OCI-LY1 (cell line): ENCODE measurements around the gene BRIP1.

Source experiments
- H2AFZ ChIP-seq: fragments of 200-600 bp; sonication (generic), shearing (Covaris generic); 2 replicates; pipeline ENCODE4 v1.6.0; 2014; ENCODE audit warnings: antibody characterized with exemption, mild to moderate bottlenecking, low read length
- H3F3A ChIP-seq: fragments of 200-600 bp; sonication (generic), shearing (Covaris generic); 2 replicates; pipeline ENCODE4 v1.6.0; 2014; ENCODE audit warnings: mild to moderate bottlenecking, antibody characterized with exemption, low read length, moderate library complexity; ENCODE audit not compliant: insufficient read depth
- H3K27ac ChIP-seq: fragments of 200-600 bp; sonication (generic); 2 replicates; pipeline ENCODE4 v1.5.1; 2014; ENCODE audit warnings: low read length, mixed run types, mild to moderate bottlenecking, low read depth; ENCODE audit not compliant: poor library complexity, severe bottlenecking
- H3K27me3 ChIP-seq: fragments of 200-600 bp; sonication (generic); 2 replicates; pipeline ENCODE4 v1.6.0; 2014; ENCODE audit warnings: antibody characterized with exemption, mild to moderate bottlenecking, low read length, moderate library complexity; ENCODE audit not compliant: insufficient read depth
- H3K36me3 ChIP-seq: fragments of 200-600 bp; sonication (generic); 2 replicates; pipeline ENCODE4 v1.6.1; 2014; ENCODE audit warnings: mild to moderate bottlenecking, antibody characterized with exemption, low read length, moderate library complexity, mixed read lengths; ENCODE audit not compliant: insufficient read depth
- H3K4me1 ChIP-seq: fragments of 200-600 bp; sonication (generic); 2 replicates; pipeline ENCODE4 v1.5.1; 2014; ENCODE audit warnings: mild to moderate bottlenecking, low read length, moderate library complexity; ENCODE audit not compliant: insufficient read depth, severe bottlenecking
- H3K4me2 ChIP-seq: fragments of 200-600 bp; sonication (generic), shearing (Covaris generic); 2 replicates; pipeline ENCODE4 v1.6.1; 2014; ENCODE audit warnings: low read length
- H3K4me3 ChIP-seq: fragments of 200-600 bp; sonication (generic); 2 replicates; pipeline ENCODE4 v1.5.1; 2014; ENCODE audit warnings: low read length, low read depth, mild to moderate bottlenecking, mixed read lengths; ENCODE audit not compliant: poor library complexity, severe bottlenecking
- H3K79me2 ChIP-seq: fragments of 200-600 bp; shearing (Covaris generic); 2 replicates; pipeline ENCODE4 v1.6.1; 2016; ENCODE audit warnings: mixed run types, low read length, mixed read lengths; ENCODE audit not compliant: insufficient read depth
- H3K9ac ChIP-seq: fragments of 200-600 bp; sonication (generic), shearing (Covaris generic); 2 replicates; pipeline ENCODE4 v1.6.1; 2014; ENCODE audit warnings: mild to moderate bottlenecking, low read length, mixed read lengths
- H3K9me2 ChIP-seq: fragments of 200-600 bp; sonication (generic), shearing (Covaris generic); 2 replicates; pipeline ENCODE4 v1.6.1; 2014; ENCODE audit warnings: low read depth, mild to moderate bottlenecking, low read length, mixed read lengths
- H3K9me3 ChIP-seq: fragments of 200-600 bp; shearing (Covaris generic); 2 replicates; pipeline ENCODE4 v1.6.1; 2014; ENCODE audit warnings: low read length, mixed read lengths
- H4K20me1 ChIP-seq: fragments of 200-600 bp; sonication (generic), shearing (Covaris generic); 2 replicates; pipeline ENCODE4 v1.6.0; 2016; ENCODE audit warnings: mild to moderate bottlenecking, low read length; ENCODE audit not compliant: insufficient read depth
- EZH2 ChIP-seq: fragments of 200-600 bp; sonication (generic), shearing (Covaris generic); IDR thresholded peaks from 2 replicates; pipeline ENCODE4 v1.8.0; 2017; ENCODE audit warnings: borderline replicate concordance, mixed run types, mild to moderate bottlenecking, antibody characterized with exemption, low read length, moderate library complexity, mixed read lengths
- TF ChIP-seq, protein P1 (sequence below): fragments of 200-600 bp; sonication (generic), shearing (Covaris generic); IDR thresholded peaks from 2 replicates; pipeline ENCODE4 v1.5.1; 2017; ENCODE audit warnings: mild to moderate bottlenecking, antibody characterized with exemption, low read length, moderate library complexity, mixed read lengths

BRIP1 gene

DNA sequence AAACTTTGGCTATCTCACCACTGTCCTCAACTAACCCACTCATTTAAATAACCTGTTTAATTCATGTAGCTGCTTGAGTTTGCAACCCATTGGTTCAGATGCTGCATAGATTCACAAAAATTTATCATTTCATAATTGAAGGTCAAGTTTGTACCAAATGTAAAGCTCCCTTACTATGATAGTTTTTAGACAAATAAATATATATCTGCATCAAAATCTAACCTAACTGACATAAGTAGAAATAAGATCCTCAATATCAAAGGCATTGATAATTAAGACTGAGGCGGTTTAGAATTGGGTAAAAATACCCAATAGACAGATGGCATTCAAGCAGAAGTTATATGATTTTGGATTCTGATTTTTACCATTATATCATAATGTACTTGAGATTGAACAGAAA lies 139.4 kb downstream of the BRIP1 start:
- H3K4me2 ChIP-seq, result no peak overlapping the region
- H2AFZ ChIP-seq, result no peak overlapping the region
- H3K4me1 ChIP-seq, result no peaks in the 10 kb centered on the region
- no peaks in the 10 kb centered on the region for H3K79me2 ChIP-seq
- no peaks in the 10 kb centered on the region for H3F3A ChIP-seq
- no peaks in the 10 kb centered on the region for H3K27me3 ChIP-seq
- H3K9ac ChIP-seq, result no peak overlapping the region
- no peak overlapping the region for H3K27ac ChIP-seq
- no peak for TF ChIP-seq EZH2
- TF ChIP-seq, protein P1, sequence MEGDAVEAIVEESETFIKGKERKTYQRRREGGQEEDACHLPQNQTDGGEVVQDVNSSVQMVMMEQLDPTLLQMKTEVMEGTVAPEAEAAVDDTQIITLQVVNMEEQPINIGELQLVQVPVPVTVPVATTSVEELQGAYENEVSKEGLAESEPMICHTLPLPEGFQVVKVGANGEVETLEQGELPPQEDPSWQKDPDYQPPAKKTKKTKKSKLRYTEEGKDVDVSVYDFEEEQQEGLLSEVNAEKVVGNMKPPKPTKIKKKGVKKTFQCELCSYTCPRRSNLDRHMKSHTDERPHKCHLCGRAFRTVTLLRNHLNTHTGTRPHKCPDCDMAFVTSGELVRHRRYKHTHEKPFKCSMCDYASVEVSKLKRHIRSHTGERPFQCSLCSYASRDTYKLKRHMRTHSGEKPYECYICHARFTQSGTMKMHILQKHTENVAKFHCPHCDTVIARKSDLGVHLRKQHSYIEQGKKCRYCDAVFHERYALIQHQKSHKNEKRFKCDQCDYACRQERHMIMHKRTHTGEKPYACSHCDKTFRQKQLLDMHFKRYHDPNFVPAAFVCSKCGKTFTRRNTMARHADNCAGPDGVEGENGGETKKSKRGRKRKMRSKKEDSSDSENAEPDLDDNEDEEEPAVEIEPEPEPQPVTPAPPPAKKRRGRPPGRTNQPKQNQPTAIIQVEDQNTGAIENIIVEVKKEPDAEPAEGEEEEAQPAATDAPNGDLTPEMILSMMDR, result no peak
- H3K36me3 ChIP-seq, result peaks cover 5% of the 10 kb centered on the region; the same call in 1 of the 2 replicates
- no peaks in the 10 kb centered on the region; the same call in 1 of the 2 replicates for H3K9me2 ChIP-seq
- no peaks in the 10 kb centered on the region for H3K9me3 ChIP-seq
- no peak overlapping the region for H3K4me3 ChIP-seq
- no peaks in the 10 kb centered on the region for H4K20me1 ChIP-seq

DNA sequence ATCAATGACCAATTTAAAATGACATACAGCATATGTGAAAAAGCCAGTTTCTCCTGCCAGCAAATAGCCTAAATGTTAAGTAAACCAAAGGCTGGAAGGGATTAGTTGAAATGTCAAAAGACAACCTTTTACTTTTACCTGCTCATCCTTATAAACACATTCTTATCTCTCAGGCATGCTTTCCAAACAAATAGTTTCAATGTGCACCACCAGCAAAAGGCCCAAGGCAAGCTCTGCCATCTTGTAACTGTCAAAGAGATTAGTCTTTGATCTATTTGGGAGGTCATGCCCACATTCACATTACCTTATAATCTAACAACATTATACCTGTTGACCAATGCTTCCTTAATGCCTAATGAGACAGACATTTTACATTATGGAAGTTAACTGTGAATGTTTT lies 140.1 kb downstream of the BRIP1 start:
- Histone ChIP-seq H3K36me3 (peaks cover under 1% of the 10 kb centered on the region; the same call in 1 of the 2 replicates), H3K9ac (no peak overlapping the region), H3K4me2 (no peak overlapping the region), H3K9me2 (no peaks in the 10 kb centered on the region; the same call in 1 of the 2 replicates), H3K79me2 (no peaks in the 10 kb centered on the region), H3K27ac (no peak overlapping the region), H4K20me1 (no peaks in the 10 kb centered on the region), H3K4me3 (no peak overlapping the region), H3F3A (no peaks in the 10 kb centered on the region), H3K27me3 (no peaks in the 10 kb centered on the region), H2AFZ (no peak overlapping the region), H3K4me1 (no peaks in the 10 kb centered on the region), H3K9me3 (no peaks in the 10 kb centered on the region)
- TF ChIP-seq EZH2, result no peak

DNA sequence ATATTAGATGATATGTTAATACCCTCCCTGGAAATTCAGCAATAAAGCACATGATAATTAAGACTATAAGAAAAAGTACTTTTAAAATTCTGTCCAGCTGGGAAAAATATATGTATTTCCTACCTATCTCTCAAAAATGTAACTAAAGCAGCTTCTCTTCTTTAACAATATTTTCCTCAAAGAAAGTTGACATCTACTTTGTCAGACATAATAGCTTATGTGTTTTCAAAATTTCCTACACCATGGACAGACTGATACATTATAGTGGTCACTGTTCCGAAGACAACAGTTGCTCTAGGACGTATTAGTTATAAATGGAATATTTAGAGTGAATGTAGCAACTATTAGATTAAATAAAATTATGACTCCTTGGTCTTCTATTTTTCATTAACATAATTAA lies 140.9 kb downstream of the BRIP1 start:
- Histone ChIP-seq H3K36me3 (no peaks in the 10 kb centered on the region; the same call in 1 of the 2 replicates), H3K9me3 (0 out of 2 replicates have a peak, but pooled peaks cover 3% of the 10 kb centered on the region)
- TF ChIP-seq EZH2, result no peak
- TF ChIP-seq, protein P1, result no peak

More for the DNA sequence above, 140.9 kb downstream of the BRIP1 start:
- no peaks in the 10 kb centered on the region for H4K20me1 ChIP-seq
- H3K27me3 ChIP-seq, result no peaks in the 10 kb centered on the region
- H3K4me1 ChIP-seq, result no peaks in the 10 kb centered on the region
- no peak overlapping the region for H3K9ac ChIP-seq
- no peaks in the 10 kb centered on the region for H3F3A ChIP-seq
- H3K4me3 ChIP-seq, result no peak overlapping the region
- no peak overlapping the region for H2AFZ ChIP-seq
- H3K4me2 ChIP-seq, result no peak overlapping the region
- H3K9me2 ChIP-seq, result no peaks in the 10 kb centered on the region; the same call in 1 of the 2 replicates
- H3K79me2 ChIP-seq, result no peaks in the 10 kb centered on the region
- no peak overlapping the region for H3K27ac ChIP-seq
